Fibroblast of lung (primary cell): ENCODE measurements around the gene CLTA.

Experiments
- CTCF ChIP-seq, 2 donors: IDR thresholded peaks in 1 of 2; conservative IDR thresholded peaks in 1 of 2; 1 replicate in 1 of 2; 2 replicates in 1 of 2; pipeline ENCODE4 v1.5.1; 2011 to 2012; ENCODE audit warnings: low read length in 2 of 2, control low read depth in 1 of 2, inconsistent platforms in 1 of 2, low read depth in 1 of 2, mild to moderate bottlenecking in 1 of 2
- EZH2 ChIP-seq: IDR thresholded peaks from 2 replicates; pipeline ENCODE4 v1.5.1; 2012; ENCODE audit warnings: low read length, control low read depth, mild to moderate bottlenecking; ENCODE audit errors: missing control alignments

- no peak for TF ChIP-seq CTCF (conservative IDR thresholded peaks at IDR 0.05 in 1 of 2, IDR thresholded peaks at IDR 0.05 in 1 of 2; ENCODE audit: low read depth in 1 of 2, low read length in 2 of 2)
- no peak for TF ChIP-seq EZH2
These were observed 2.5 kb upstream of the CLTA start for GRCh38 chr9:36188212-36188611.
